HEK293 (cell line): ENCODE measurements around the gene WNT7B.

Experiments
- CTCF ChIP-seq: fragments of 450-650 bp; formaldehyde crosslinking; IDR thresholded peaks from 2 replicates; pipeline ENCODE4 v1.5.1; 2016; ENCODE audit warnings: missing biosample characterization, missing genetic modification characterization
- KLF1 ChIP-seq: fragments of 450-650 bp; formaldehyde crosslinking; IDR thresholded peaks from 2 replicates; pipeline ENCODE4 v1.5.1; 2016; ENCODE audit warnings: missing biosample characterization, missing genetic modification characterization
- REPIN1 ChIP-seq: fragments of 450-650 bp; formaldehyde crosslinking; IDR thresholded peaks from 2 replicates; pipeline ENCODE4 v1.5.1; 2017; ENCODE audit warnings: missing biosample characterization, missing genetic modification characterization, low read depth
- TRIM28 ChIP-seq: IDR thresholded peaks from 2 replicates; pipeline ENCODE4 v1.6.1; 2011; ENCODE audit warnings: low read length, control low read depth, borderline replicate concordance
- ZFP41 ChIP-seq: fragments of 450-650 bp; formaldehyde crosslinking; IDR thresholded peaks from 2 replicates; pipeline ENCODE4 v1.5.1; 2016; ENCODE audit warnings: missing biosample characterization, missing genetic modification characterization, borderline replicate concordance
- ZIC2 ChIP-seq: fragments of 450-650 bp; formaldehyde crosslinking; IDR thresholded peaks from 2 replicates; pipeline ENCODE4 v1.5.1; 2016; ENCODE audit warnings: missing biosample characterization, missing genetic modification characterization
- ZNF148 ChIP-seq: fragments of 450-650 bp; formaldehyde crosslinking; IDR thresholded peaks from 2 replicates; pipeline ENCODE4 v1.5.0; 2017; ENCODE audit warnings: missing biosample characterization, missing genetic modification characterization, borderline replicate concordance
- ZNF302 ChIP-seq: fragments of 450-650 bp; formaldehyde crosslinking; IDR thresholded peaks from 2 replicates; pipeline ENCODE4 v1.5.1; 2016; ENCODE audit warnings: missing biosample characterization, missing genetic modification characterization, low read depth
- ZNF335 ChIP-seq: fragments of 450-650 bp; formaldehyde crosslinking; conservative IDR thresholded peaks from 2 replicates; pipeline ENCODE4 v1.5.1; 2016; ENCODE audit warnings: missing biosample characterization, missing genetic modification characterization
- ZNF514 ChIP-seq: fragments of 450-650 bp; formaldehyde crosslinking; IDR thresholded peaks from 2 replicates; pipeline ENCODE4 v1.5.1; 2016; ENCODE audit warnings: missing biosample characterization, missing genetic modification characterization
- ZNF518A ChIP-seq: fragments of 450-650 bp; formaldehyde crosslinking; conservative IDR thresholded peaks from 2 replicates; pipeline ENCODE4 v1.5.1; 2016; ENCODE audit warnings: low read depth, missing biosample characterization, missing genetic modification characterization
- ZNF548 ChIP-seq: fragments of 450-650 bp; formaldehyde crosslinking; IDR thresholded peaks from 2 replicates; pipeline ENCODE4 v1.5.1; 2016; ENCODE audit warnings: missing biosample characterization, missing genetic modification characterization
- ZNF558 ChIP-seq: fragments of 450-650 bp; formaldehyde crosslinking; IDR thresholded peaks from 2 replicates; pipeline ENCODE4 v1.5.1; 2016; ENCODE audit warnings: missing biosample characterization, missing genetic modification characterization
- TF ChIP-seq, protein P1 (sequence below): IDR thresholded peaks from 2 replicates; pipeline ENCODE4 v1.6.1; 2011; ENCODE audit warnings: mild to moderate bottlenecking, low read depth, low read length, borderline replicate concordance
- TF ChIP-seq, protein P2 (sequence below): fragments of 450-650 bp; formaldehyde crosslinking; conservative IDR thresholded peaks from 2 replicates; pipeline ENCODE4 v1.5.1; 2016; ENCODE audit warnings: low read depth, missing biosample characterization, missing genetic modification characterization
- TF ChIP-seq, protein P3 (sequence below): fragments of 450-650 bp; formaldehyde crosslinking; IDR thresholded peaks from 2 replicates; pipeline ENCODE4 v1.5.1; 2016; ENCODE audit warnings: missing biosample characterization, missing genetic modification characterization
- TF ChIP-seq, protein P4 (sequence below): fragments of 450-650 bp; formaldehyde crosslinking; IDR thresholded peaks from 2 replicates; pipeline ENCODE4 v1.5.1; 2016; ENCODE audit warnings: missing biosample characterization, missing genetic modification characterization, low read depth
- TF ChIP-seq, protein P5 (sequence below): fragments of 450-650 bp; IDR thresholded peaks from 2 replicates; pipeline ENCODE4 v1.5.1; 2018; ENCODE audit warnings: missing biosample characterization, missing genetic modification characterization

Gene WNT7B

DNA sequence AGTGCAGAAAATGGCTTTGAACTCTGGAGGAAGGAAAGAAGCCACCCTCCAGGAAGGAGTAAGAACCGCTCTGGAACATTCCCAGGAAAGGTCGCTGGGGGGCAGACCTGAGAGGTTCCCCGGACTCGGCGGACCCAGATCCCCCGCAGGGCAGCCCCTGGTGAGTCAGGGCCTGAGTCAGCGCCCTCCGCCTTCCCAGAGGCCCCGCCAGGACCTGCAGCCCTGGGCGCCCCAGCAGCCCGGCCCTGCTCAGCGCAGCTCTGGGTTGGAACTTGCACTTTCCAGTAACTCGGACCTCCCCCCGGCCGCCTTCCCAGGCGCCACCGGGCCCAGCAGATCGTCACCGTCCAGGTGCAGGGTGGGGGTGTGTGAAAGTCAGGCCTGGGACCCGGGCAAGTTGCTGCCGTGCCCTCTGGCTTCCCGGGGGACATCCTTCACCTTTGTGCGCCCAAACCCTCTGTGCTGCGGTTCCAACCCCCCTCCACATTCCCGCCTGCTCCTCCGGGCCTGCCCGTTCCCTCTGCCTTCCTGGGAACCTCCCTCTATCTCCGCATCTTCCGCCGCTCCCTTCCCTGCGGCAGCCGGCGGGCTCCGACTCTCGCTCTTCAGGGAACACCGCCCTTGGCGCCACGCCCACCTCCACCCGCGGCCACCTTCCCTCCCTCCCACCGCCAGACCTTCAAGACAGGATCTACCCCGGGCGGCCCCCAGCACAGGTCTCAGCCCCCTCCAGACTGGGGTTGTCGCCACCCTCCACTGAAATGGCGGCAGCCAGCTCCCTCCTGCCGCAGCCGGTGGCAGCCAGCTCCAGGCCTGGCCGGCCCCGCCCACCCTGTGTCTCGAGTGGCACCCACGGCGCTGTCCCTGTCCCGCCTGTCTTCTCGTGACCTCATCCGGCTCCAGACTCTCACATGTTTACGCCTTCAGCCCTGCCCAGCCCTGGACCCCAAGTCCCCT is 36.8 kb upstream of the WNT7B start (continued):
- TF ChIP-seq ZNF518A (tag by site-specific recombination) = peak; percentile 35
- peak; percentile 10; the same call in 1 of the 2 replicates for TF ChIP-seq ZNF558 (tag by site-specific recombination)
- no peak for TF ChIP-seq ZFP41 (tag by site-specific recombination)
- TF ChIP-seq ZNF302 = no peak
- peak; percentile 95 for TF ChIP-seq ZNF335
- no peak for TF ChIP-seq ZNF548
- TF ChIP-seq CTCF (tag by site-specific recombination) = peak; percentile 88
- TF ChIP-seq REPIN1 (tag by site-specific recombination) = 0 out of 2 replicates have a peak, but pooled peaks have one; percentile 60
- no peak for TF ChIP-seq ZNF148 (tag by site-specific recombination)
- 0 out of 2 replicates have a peak, but pooled peaks have one; percentile 29 for TF ChIP-seq TRIM28
- no peak for TF ChIP-seq ZNF514 (tag by site-specific recombination)
- TF ChIP-seq, protein P1, sequence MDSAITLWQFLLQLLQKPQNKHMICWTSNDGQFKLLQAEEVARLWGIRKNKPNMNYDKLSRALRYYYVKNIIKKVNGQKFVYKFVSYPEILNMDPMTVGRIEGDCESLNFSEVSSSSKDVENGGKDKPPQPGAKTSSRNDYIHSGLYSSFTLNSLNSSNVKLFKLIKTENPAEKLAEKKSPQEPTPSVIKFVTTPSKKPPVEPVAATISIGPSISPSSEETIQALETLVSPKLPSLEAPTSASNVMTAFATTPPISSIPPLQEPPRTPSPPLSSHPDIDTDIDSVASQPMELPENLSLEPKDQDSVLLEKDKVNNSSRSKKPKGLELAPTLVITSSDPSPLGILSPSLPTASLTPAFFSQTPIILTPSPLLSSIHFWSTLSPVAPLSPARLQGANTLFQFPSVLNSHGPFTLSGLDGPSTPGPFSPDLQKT = no peak
- TF ChIP-seq KLF1 = peak; percentile 100
- TF ChIP-seq, protein P2, sequence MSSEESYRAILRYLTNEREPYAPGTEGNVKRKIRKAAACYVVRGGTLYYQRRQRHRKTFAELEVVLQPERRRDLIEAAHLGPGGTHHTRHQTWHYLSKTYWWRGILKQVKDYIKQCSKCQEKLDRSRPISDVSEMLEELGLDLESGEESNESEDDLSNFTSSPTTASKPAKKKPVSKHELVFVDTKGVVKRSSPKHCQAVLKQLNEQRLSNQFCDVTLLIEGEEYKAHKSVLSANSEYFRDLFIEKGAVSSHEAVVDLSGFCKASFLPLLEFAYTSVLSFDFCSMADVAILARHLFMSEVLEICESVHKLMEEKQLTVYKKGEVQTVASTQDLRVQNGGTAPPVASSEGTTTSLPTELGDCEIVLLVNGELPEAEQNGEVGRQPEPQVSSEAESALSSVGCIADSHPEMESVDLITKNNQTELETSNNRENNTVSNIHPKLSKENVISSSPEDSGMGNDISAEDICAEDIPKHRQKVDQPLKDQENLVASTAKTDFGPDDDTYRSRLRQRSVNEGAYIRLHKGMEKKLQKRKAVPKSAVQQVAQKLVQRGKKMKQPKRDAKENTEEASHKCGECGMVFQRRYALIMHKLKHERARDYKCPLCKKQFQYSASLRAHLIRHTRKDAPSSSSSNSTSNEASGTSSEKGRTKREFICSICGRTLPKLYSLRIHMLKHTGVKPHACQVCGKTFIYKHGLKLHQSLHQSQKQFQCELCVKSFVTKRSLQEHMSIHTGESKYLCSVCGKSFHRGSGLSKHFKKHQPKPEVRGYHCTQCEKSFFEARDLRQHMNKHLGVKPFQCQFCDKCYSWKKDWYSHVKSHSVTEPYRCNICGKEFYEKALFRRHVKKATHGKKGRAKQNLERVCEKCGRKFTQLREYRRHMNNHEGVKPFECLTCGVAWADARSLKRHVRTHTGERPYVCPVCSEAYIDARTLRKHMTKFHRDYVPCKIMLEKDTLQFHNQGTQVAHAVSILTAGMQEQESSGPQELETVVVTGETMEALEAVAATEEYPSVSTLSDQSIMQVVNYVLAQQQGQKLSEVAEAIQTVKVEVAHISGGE (tag by site-specific recombination) = peak; percentile 49
- TF ChIP-seq, protein P3, sequence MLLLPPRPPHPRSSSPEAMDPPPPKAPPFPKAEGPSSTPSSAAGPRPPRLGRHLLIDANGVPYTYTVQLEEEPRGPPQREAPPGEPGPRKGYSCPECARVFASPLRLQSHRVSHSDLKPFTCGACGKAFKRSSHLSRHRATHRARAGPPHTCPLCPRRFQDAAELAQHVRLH (tag by site-specific recombination) = peak; percentile 21; the same call in 1 of the 2 replicates
- peak; percentile 85 for TF ChIP-seq ZIC2 (tag by site-specific recombination)
- TF ChIP-seq, protein P4, sequence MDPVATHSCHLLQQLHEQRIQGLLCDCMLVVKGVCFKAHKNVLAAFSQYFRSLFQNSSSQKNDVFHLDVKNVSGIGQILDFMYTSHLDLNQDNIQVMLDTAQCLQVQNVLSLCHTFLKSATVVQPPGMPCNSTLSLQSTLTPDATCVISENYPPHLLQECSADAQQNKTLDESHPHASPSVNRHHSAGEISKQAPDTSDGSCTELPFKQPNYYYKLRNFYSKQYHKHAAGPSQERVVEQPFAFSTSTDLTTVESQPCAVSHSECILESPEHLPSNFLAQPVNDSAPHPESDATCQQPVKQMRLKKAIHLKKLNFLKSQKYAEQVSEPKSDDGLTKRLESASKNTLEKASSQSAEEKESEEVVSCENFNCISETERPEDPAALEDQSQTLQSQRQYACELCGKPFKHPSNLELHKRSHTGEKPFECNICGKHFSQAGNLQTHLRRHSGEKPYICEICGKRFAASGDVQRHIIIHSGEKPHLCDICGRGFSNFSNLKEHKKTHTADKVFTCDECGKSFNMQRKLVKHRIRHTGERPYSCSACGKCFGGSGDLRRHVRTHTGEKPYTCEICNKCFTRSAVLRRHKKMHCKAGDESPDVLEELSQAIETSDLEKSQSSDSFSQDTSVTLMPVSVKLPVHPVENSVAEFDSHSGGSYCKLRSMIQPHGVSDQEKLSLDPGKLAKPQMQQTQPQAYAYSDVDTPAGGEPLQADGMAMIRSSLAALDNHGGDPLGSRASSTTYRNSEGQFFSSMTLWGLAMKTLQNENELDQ = no peak
- TF ChIP-seq, protein P5, sequence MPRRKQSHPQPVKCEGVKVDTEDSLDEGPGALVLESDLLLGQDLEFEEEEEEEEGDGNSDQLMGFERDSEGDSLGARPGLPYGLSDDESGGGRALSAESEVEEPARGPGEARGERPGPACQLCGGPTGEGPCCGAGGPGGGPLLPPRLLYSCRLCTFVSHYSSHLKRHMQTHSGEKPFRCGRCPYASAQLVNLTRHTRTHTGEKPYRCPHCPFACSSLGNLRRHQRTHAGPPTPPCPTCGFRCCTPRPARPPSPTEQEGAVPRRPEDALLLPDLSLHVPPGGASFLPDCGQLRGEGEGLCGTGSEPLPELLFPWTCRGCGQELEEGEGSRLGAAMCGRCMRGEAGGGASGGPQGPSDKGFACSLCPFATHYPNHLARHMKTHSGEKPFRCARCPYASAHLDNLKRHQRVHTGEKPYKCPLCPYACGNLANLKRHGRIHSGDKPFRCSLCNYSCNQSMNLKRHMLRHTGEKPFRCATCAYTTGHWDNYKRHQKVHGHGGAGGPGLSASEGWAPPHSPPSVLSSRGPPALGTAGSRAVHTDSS (tag by site-specific recombination) = no peak
